Neural progenitor cell (in vitro differentiated cells): ENCODE measurements around the gene BEND3. TPM values are rescaled to one million over a fixed set of nuclear protein-coding genes. Genes with fewer than 3 reads are reported as not detected.

Experiments used
- DNase-seq: peaks from one replicate; pipeline ENCODE4 v3.0.0-alpha.2; 2016; ENCODE audit warnings: low spot score
- H2AFZ ChIP-seq: fragments of 200-600 bp; sonication (generic); replicated peaks from 2 replicates; pipeline ENCODE4 v1.6.1; 2016; ENCODE audit warnings: antibody characterized with exemption
- H3F3A ChIP-seq: fragments of 200-600 bp; sonication (generic); 2 replicates; pipeline ENCODE4 v1.6.1; 2016; ENCODE audit warnings: antibody characterized with exemption, low read depth
- H3K27ac ChIP-seq: fragments of 200-600 bp; sonication (generic); 2 replicates; pipeline ENCODE4 v1.5.1; 2016; ENCODE audit warnings: mild to moderate bottlenecking
- H3K27me3 ChIP-seq: fragments of 200-600 bp; sonication (generic); 2 replicates; pipeline ENCODE4 v1.6.1; 2016; ENCODE audit warnings: mild to moderate bottlenecking, moderate library complexity
- H3K36me3 ChIP-seq: fragments of 200-600 bp; sonication (generic); 2 replicates; pipeline ENCODE4 v1.5.1; 2016
- H3K4me1 ChIP-seq: fragments of 200-600 bp; sonication (generic); 2 replicates; pipeline ENCODE4 v1.6.1; 2016; ENCODE audit warnings: mixed run types
- H3K4me2 ChIP-seq: fragments of 200-600 bp; sonication (generic); 2 replicates; pipeline ENCODE4 v1.6.1; 2016
- H3K4me3 ChIP-seq: fragments of 200-600 bp; sonication (generic); 2 replicates; pipeline ENCODE4 v1.5.1; 2016
- H3K79me2 ChIP-seq: fragments of 200-600 bp; sonication (generic); 2 replicates; pipeline ENCODE4 v1.6.1; 2016; ENCODE audit warnings: low read depth
- H3K9ac ChIP-seq: fragments of 200-600 bp; sonication (generic); 2 replicates; pipeline ENCODE4 v1.6.1; 2016
- H3K9me3 ChIP-seq: fragments of 200-600 bp; sonication (generic); 2 replicates; pipeline ENCODE4 v1.5.1; 2016; ENCODE audit warnings: low read depth
- H4K20me1 ChIP-seq: fragments of 200-600 bp; sonication (generic); 2 replicates; pipeline ENCODE4 v1.6.1; 2016; ENCODE audit warnings: low read depth
- H3K27ac Mint-ChIP-seq: 3 replicates; pipeline ENCODE4 v1.8.0; 2021; ENCODE audit warnings: mixed read lengths
- H3K27me3 Mint-ChIP-seq: 2 replicates; pipeline ENCODE4 v1.8.0; 2022; ENCODE audit warnings: low read depth, mild to moderate bottlenecking, inconsistent platforms, moderate library complexity, mixed read lengths; ENCODE audit not compliant: insufficient read depth
- H3K36me3 Mint-ChIP-seq: 3 replicates; pipeline ENCODE4 v1.8.0; 2021; ENCODE audit warnings: mixed read lengths
- H3K4me1 Mint-ChIP-seq: 3 replicates; pipeline ENCODE4 v1.8.0; 2021; ENCODE audit warnings: mixed read lengths
- H3K4me3 Mint-ChIP-seq: 3 replicates; pipeline ENCODE4 v1.8.0; 2021; ENCODE audit warnings: mild to moderate bottlenecking, moderate library complexity, mixed read lengths
- H3K9me3 Mint-ChIP-seq: 3 replicates; pipeline ENCODE4 v1.8.0; 2020; ENCODE audit warnings: mixed read lengths
- EZH2 ChIP-seq: fragments of 200-600 bp; sonication (generic); IDR thresholded peaks from 2 replicates; pipeline ENCODE4 v1.6.1; 2017; ENCODE audit warnings: antibody characterized with exemption, mild to moderate bottlenecking, moderate library complexity
- EZH2phosphoT487 ChIP-seq: fragments of 200-600 bp; sonication (generic); IDR thresholded peaks from 2 replicates; pipeline ENCODE4 v1.6.1; 2017; ENCODE audit warnings: antibody characterized with exemption
- total RNA-seq: library from RNA; depleted of rRNA; stranded (reverse); fragments of >200 nt; gene quantifications from 2 replicates; pipeline ENCODE4 v1.2.3, GENCODE V29; 2015; ENCODE audit warnings: low replicate concordance
- TF ChIP-seq, protein P1 (sequence below): fragments of 200-600 bp; sonication (generic); IDR thresholded peaks from 2 replicates; pipeline ENCODE4 v1.5.1; 2017; ENCODE audit warnings: antibody characterized with exemption, mild to moderate bottlenecking

The BEND3 gene
- total RNA-seq, 1 donor from 2014 or later = 9.2 TPM

DNA sequence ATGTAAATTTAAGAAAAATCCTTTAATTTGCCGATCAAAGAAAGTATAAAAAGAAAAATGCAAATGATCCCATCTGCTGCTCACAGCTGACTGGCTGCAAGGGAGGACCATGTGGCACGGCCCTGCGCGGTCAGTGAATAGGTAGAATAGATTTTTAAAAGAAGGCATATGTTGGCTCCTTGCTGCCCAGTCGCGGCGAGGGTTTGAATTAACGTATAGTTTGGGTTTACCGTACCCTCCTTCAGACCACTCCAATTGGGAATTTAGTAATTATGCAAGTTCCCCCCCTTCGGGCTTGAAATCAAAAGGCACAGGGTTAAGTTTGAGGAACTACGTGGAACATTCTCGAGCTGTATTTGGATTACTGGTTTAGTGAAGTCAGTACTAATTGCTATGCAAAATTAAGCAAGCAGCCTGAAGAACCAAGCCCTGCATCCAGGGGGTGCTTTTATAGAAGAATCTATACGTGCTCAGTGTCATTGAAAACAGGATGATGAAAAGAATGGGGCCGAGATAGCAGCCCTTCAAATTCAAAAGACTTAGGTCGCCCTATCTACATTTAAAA, 1.1 kb upstream of the BEND3 start:
- H3K27me3 ChIP-seq = no peaks in the 10 kb centered on the region
- peak overlapping the region; percentile 88 for H2AFZ ChIP-seq
- peak overlapping the region; percentile 98 for H3K27ac ChIP-seq
- Mint-ChIP-seq H3K4me3 (peak overlapping the region; percentile 96), H3K36me3 (peaks cover 8% of the 10 kb centered on the region), H3K27ac (peak overlapping the region; percentile 99), H3K4me1 (peaks cover 31% of the 10 kb centered on the region), H3K9me3 (no peaks in the 10 kb centered on the region), H3K27me3 (peaks cover 7% of the 10 kb centered on the region)
- H3K9me3 ChIP-seq = no peaks in the 10 kb centered on the region
- peaks cover 39% of the 10 kb centered on the region for H3F3A ChIP-seq
- TF ChIP-seq, protein P1, sequence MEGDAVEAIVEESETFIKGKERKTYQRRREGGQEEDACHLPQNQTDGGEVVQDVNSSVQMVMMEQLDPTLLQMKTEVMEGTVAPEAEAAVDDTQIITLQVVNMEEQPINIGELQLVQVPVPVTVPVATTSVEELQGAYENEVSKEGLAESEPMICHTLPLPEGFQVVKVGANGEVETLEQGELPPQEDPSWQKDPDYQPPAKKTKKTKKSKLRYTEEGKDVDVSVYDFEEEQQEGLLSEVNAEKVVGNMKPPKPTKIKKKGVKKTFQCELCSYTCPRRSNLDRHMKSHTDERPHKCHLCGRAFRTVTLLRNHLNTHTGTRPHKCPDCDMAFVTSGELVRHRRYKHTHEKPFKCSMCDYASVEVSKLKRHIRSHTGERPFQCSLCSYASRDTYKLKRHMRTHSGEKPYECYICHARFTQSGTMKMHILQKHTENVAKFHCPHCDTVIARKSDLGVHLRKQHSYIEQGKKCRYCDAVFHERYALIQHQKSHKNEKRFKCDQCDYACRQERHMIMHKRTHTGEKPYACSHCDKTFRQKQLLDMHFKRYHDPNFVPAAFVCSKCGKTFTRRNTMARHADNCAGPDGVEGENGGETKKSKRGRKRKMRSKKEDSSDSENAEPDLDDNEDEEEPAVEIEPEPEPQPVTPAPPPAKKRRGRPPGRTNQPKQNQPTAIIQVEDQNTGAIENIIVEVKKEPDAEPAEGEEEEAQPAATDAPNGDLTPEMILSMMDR = no peak
- TF ChIP-seq EZH2 = no peak
- TF ChIP-seq EZH2phosphoT487 = no peak
- no peaks in the 10 kb centered on the region for H4K20me1 ChIP-seq
- no peak overlapping the region for H3K9ac ChIP-seq
- H3K79me2 ChIP-seq = peaks cover 28% of the 10 kb centered on the region
- H3K4me1 ChIP-seq = peaks cover 16% of the 10 kb centered on the region
- peak; percentile 67 for DNase-seq
- peak overlapping the region; percentile 87 for H3K4me3 ChIP-seq
- peak overlapping the region; percentile 80 for H3K4me2 ChIP-seq
- H3K36me3 ChIP-seq = no peaks in the 10 kb centered on the region

DNA sequence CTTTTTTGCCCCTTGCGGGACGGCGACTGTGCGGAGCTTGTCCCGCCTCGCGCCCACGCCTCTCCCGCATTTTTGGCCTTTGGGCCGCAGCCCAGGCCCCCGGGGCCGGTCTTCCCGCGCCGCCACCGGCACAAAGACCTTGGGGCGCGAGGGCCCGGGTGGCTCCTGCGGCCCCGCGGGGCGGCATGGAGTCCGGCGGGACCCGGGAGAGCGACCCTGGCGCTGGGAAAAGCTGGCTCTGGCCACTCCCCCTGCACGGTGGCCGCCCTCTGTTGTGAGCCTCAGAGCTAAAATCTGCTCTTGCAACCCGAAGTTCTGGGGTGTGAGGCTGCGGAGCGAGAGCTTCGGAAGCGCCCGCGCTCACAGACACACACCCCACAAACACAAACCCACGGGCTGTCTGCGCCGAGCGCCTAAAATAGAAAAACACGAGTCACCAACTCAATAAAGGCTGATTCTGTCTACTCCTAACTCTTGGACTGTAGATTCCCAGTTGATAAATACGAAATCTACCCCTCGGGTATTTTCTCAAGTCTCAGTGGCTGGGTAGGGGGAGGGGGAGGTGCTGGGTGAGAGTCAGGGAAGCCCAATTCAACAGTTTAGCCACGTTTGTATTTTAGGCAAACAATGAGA, 496 bp upstream of the BEND3 start:
- H3K4me3 ChIP-seq = peak overlapping the region; percentile 87
- peak overlapping the region; percentile 96 for H3K4me3 Mint-ChIP-seq
- no peak overlapping the region for H3K9ac ChIP-seq

DNA sequence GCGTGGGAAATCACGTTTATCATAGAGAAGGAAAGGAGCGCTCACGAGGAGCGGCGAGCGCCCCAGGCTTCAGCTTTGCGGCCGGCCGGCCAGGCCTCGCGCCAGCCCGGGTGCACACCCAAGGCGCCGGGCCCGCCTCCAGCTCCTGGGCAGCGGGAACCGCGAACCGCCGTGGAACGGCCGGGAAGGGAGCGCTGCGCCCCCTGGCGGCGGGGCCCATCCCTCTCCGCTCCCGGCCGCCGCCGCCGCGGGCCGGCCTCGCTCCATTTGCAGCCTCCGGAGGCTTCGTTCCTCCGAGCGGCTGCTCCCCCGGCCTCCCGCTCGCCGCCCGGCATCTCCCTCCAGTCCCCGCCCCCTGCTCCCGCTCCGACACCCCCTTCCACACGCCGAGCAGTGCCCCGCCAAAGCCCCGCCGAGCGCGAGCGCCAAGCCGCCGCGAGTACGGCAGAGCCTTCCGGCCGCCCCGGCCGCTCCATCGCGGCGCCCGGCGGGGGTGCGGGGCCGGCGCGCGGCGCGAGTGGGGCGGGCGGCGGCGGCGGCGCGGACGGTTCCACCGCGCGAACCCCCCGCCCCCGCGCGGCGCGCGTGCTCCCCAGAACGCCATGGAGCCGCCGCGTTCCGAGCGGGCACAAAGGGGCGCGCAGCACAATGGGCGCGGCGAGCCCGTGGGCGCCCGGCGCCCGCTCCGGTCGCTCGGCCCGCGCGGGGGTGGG, 946 bp downstream of the BEND3 start:
- Histone ChIP-seq H3K4me1 (peaks cover 16% of the 10 kb centered on the region), H3K9me3 (no peaks in the 10 kb centered on the region), H3K27me3 (no peaks in the 10 kb centered on the region), H3K79me2 (peaks cover 44% of the 10 kb centered on the region), H3K9ac (no peak overlapping the region), H4K20me1 (no peaks in the 10 kb centered on the region), H2AFZ (peak overlapping the region; percentile 20), H3K4me2 (peak overlapping the region; percentile 73), H3F3A (peaks cover 39% of the 10 kb centered on the region), H3K4me3 (peak overlapping the region; percentile 87), H3K36me3 (no peaks in the 10 kb centered on the region), H3K27ac (peak overlapping the region; percentile 86)
- Mint-ChIP-seq H3K27me3 (peaks cover 8% of the 10 kb centered on the region), H3K9me3 (no peaks in the 10 kb centered on the region), H3K4me3 (peak overlapping the region; percentile 91), H3K4me1 (peaks cover 31% of the 10 kb centered on the region), H3K36me3 (peaks cover 10% of the 10 kb centered on the region), H3K27ac (peak overlapping the region; percentile 89)
- TF ChIP-seq, protein P1 = peak; percentile 80
- TF ChIP-seq EZH2phosphoT487 = no peak
- DNase-seq = peak; percentile 94

More for the DNA sequence above, 496 bp upstream of the BEND3 start:
- H3K27me3 Mint-ChIP-seq = peaks cover 8% of the 10 kb centered on the region
- H3K36me3 Mint-ChIP-seq = peaks cover 8% of the 10 kb centered on the region
- Histone ChIP-seq H3K79me2 (peaks cover 34% of the 10 kb centered on the region), H3K4me1 (peaks cover 16% of the 10 kb centered on the region), H3K27ac (peak overlapping the region; percentile 98), H3K4me2 (peak overlapping the region; percentile 80), H3K27me3 (no peaks in the 10 kb centered on the region), H3K9me3 (no peaks in the 10 kb centered on the region), H2AFZ (peak overlapping the region; percentile 88), H3K36me3 (no peaks in the 10 kb centered on the region), H4K20me1 (no peaks in the 10 kb centered on the region), H3F3A (peaks cover 39% of the 10 kb centered on the region)
- no peak for TF ChIP-seq EZH2phosphoT487
- no peak for TF ChIP-seq EZH2
- TF ChIP-seq, protein P1 = no peak
- peak overlapping the region; percentile 99 for H3K27ac Mint-ChIP-seq
- H3K9me3 Mint-ChIP-seq = no peaks in the 10 kb centered on the region
- H3K4me1 Mint-ChIP-seq = peaks cover 30% of the 10 kb centered on the region
- peak; percentile 89 for DNase-seq
